Measurements from ENCODE around the gene MTAP. TPM values are rescaled to one million over a fixed set of nuclear protein-coding genes. Genes with fewer than 3 reads are reported as not detected.

MTAP gene
- total RNA-seq, 1 experiment from 2014 or later = 84.3 TPM

GRCh38 chr9:21902136-21902535 is 99.7 kb downstream of the MTAP start:
- CTCF ChIA-PET = interaction anchor here (1.1 to 1.2 kb wide), 2 partner anchors 89 to 342 kb away, joined by 3 to 4 read pairs; no protein-coding TSS in a partner anchor
- Mint-ChIP-seq H3K27me3 (ENCODE audit: low read depth) (peaks cover 14% of the 10 kb centered on the region), H3K36me3 (peaks cover 25% of the 10 kb centered on the region), H3K4me1 (peaks cover 9% of the 10 kb centered on the region), H3K9me3 (peaks cover 33% of the 10 kb centered on the region), H3K4me3 (no peak overlapping the region), H3K27ac (no peak overlapping the region)
- TF ChIP-seq ZBTB43 (CRISPR knock-in tag; IDR thresholded peaks at IDR 0.05) (no peak), USF2 (CRISPR knock-in tag; IDR thresholded peaks at IDR 0.05) (no peak), HMGXB4 (CRISPR knock-in tag; IDR thresholded peaks at IDR 0.05) (no peak), E2F5 (CRISPR knock-in tag; IDR thresholded peaks at IDR 0.05) (no peak), ZBTB21 (CRISPR knock-in tag; IDR thresholded peaks at IDR 0.05; ENCODE audit: borderline replicate concordance) (no peak), NFATC4 (CRISPR knock-in tag; IDR thresholded peaks at IDR 0.05) (no peak), TEAD4 (CRISPR knock-in tag; IDR thresholded peaks at IDR 0.05) (no peak), TCF7 (CRISPR knock-in tag; IDR thresholded peaks at IDR 0.05; ENCODE audit: low read depth) (no peak), ATF6 (CRISPR knock-in tag; IDR thresholded peaks at IDR 0.05) (no peak)
- POLR2A ChIA-PET = no interaction called here
- no peak for DNase-seq (ENCODE audit: low spot score)
- no peak for ATAC-seq

- peak; percentile 35; the same call in 1 of the 2 replicates for ATAC-seq
- Mint-ChIP-seq H3K9me3 (peaks cover 23% of the 10 kb centered on the region), H3K36me3 (peaks cover 14% of the 10 kb centered on the region), H3K4me1 (peaks cover 9% of the 10 kb centered on the region), H3K4me3 (no peak overlapping the region), H3K27ac (no peak overlapping the region), H3K27me3 (ENCODE audit: low read depth) (peaks cover 4% of the 10 kb centered on the region)
- DNase-seq (ENCODE audit: low spot score) = no peak
- ChIA-PET CTCF (interaction anchor here (1.0 to 1.1 kb wide), 2 partner anchors 105 to 341 kb away, joined by 3 read pairs; partner anchors contain the start of gene CDKN2B), POLR2A (interaction anchor here (1.2 kb wide), 1 partner anchor 28 kb away, joined by 3 read pairs; no protein-coding TSS in a partner anchor)
- TF ChIP-seq AR (CRISPR knock-in tag; IDR thresholded peaks at IDR 0.05) (no peak), E2F1 (CRISPR knock-in tag; IDR thresholded peaks at IDR 0.05) (no peak), KAT7 (CRISPR knock-in tag; IDR thresholded peaks at IDR 0.05; ENCODE audit: borderline replicate concordance) (no peak), ZNF281 (CRISPR knock-in tag; IDR thresholded peaks at IDR 0.05) (no peak), ZNF317 (CRISPR knock-in tag; IDR thresholded peaks at IDR 0.05; ENCODE audit: borderline replicate concordance, low read depth) (no peak), CDX4 (CRISPR knock-in tag; IDR thresholded peaks at IDR 0.05; ENCODE audit: borderline replicate concordance) (no peak), MYBL2 (CRISPR knock-in tag; IDR thresholded peaks at IDR 0.05) (no peak), HMGXB4 (CRISPR knock-in tag; IDR thresholded peaks at IDR 0.05) (no peak)
Observed at GRCh38 chr9:21903380-21903965, 101.0 kb downstream of the MTAP start.
